Muscle of leg (tissue), 11 donors: Measurements from ENCODE around the gene NRF1. TPM values are rescaled to one million over a fixed set of nuclear protein-coding genes. Genes with fewer than 3 reads are reported as not detected.

Experiments
- DNase-seq: peaks from one replicate; pipeline ENCODE4 v3.0.0; 2013
- H3K27ac ChIP-seq: one replicate; pipeline ENCODE4 v1.5.1; 2013; ENCODE audit warnings: mild to moderate bottlenecking, low read length, control low read depth
- H3K27me3 ChIP-seq: one replicate; pipeline ENCODE4 v1.6.1; 2013; ENCODE audit warnings: low read length; ENCODE audit not compliant: control insufficient read depth, insufficient read depth
- H3K36me3 ChIP-seq: one replicate; pipeline ENCODE4 v1.6.1; 2013; ENCODE audit warnings: low read length; ENCODE audit not compliant: control insufficient read depth, insufficient read depth
- H3K4me1 ChIP-seq: one replicate; pipeline ENCODE4 v1.6.1; 2013; ENCODE audit warnings: low read length; ENCODE audit not compliant: control insufficient read depth, insufficient read depth
- H3K4me3 ChIP-seq: one replicate; pipeline ENCODE4 v1.5.1; 2013; ENCODE audit warnings: low read length, control low read depth
- H3K9me3 ChIP-seq: replicated peaks from 2 replicates; pipeline ENCODE4 v1.6.1; 2013; ENCODE audit warnings: low read depth, low read length; ENCODE audit not compliant: control insufficient read depth
- WGBS: methylation state at CpG from one replicate; pipeline ENCODE4 v1.1.5; 2013; ENCODE audit warnings: missing lambda C conversion rate; ENCODE audit not compliant: insufficient coverage; 5-methylcytosine and 5-hydroxymethylcytosine counted together
- polyA plus RNA-seq, 8 donors: library from polyadenylated mRNA; unstranded; fragments of 120-200 nt; gene quantifications; one replicate each; pipeline versions ENCODE4 v1.2.1 to v1.2.3, GENCODE V29; 2013; ENCODE audit warnings: inconsistent platforms in 1 of 8, low replicate concordance in 1 of 8; ENCODE audit not compliant: insufficient read length in 8 of 8, insufficient read depth in 1 of 8
- total RNA-seq: library from RNA; stranded (reverse); fragments of 120-200 nt; gene quantifications from one replicate; pipeline ENCODE4 v1.2.4, GENCODE V29; 2013

The NRF1 gene
- total and polyA plus RNA-seq, 9 donors: 10.0 to 15.3 (median 12.5) TPM

DNA sequence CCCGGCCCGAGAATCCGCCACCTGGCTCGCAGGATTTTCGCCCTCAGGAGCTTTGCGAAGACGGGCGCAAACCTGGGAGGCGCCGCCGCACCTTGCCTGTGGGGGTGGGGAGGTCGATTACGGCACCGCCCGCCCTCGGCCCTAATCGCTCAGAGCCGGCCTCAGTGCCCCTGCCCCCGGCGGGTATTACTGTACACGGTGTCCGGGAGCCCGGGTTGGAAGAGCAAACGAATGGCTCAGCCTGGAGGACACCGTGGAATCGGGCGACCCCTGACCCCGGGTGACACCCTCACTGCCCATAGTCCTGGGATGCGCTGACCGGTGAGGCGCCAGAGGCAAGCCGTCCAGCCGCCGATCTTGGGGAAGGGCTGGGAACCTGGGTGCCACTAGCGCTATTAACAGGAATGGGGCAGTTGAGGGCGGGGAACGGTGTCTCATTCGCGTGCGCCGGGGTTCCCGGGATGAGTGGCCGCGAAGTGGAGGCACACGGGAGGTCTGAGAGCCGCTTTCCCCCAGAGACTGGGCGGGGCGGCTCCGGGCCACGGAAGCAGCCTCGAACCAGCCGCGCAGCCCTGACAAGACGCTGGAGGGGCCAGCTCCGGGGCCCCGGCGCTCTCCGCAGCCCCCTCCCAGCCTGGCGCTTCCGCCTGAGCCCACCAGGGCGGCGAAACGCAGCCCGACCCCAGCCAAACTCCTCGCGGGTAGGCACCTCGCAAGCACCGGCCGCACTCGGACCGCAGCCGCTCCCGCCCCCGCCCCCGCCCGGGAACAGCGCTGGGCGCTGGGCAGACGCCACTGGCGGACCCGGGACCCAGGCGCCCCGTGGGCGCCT lies 167.5 kb downstream of the NRF1 start:
- peaks cover 91% of the 10 kb centered on the region for H3K27me3 ChIP-seq
- 1% methylated on average over 71 of the region's 84 CpGs for WGBS
- no peaks in the 10 kb centered on the region for H3K36me3 ChIP-seq
- no peaks in the 10 kb centered on the region for H3K9me3 ChIP-seq
- H3K4me3 ChIP-seq: peak overlapping the region; percentile 21
- no peak overlapping the region for H3K27ac ChIP-seq
- DNase-seq: no peak
- H3K4me1 ChIP-seq: peaks cover 57% of the 10 kb centered on the region

DNA sequence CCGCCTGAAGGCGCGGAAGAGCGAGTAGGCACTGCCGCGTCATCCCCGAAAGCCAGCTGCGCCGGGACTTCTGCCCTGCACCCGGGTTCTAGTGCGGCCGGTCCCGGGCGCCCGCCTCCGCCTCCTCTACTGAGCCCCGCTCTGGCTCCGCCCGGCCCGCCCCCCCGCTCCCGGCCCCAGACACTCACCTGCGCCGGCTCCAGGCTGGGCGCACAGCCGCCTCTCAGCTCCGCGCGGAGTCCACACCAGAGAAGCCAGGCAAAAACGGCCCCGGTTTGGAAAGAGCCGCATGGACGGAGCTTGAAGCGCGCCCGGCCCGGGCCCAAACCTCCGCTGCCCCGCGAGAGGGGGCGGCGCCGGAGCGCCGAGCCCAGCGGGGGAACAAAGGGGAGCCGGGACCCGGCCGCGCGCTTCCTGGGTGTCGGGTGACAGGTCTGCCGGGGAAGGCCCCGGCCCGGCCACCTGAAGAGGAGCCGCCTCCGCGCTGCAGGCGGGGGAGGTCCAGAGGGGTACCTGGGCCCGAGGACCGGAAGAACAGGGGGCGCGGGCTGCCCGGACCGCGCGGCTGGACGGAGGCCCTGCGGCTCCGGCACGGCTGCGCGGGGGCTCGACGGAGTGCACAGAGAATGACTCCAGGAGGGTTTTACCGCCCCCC lies 168.2 kb downstream of the NRF1 start:
- peaks cover 56% of the 10 kb centered on the region for H3K4me1 ChIP-seq
- H3K27me3 ChIP-seq: peaks cover 95% of the 10 kb centered on the region
- DNase-seq: no peak
- no peak overlapping the region for H3K27ac ChIP-seq
- no peaks in the 10 kb centered on the region for H3K9me3 ChIP-seq
- under 1% methylated on average over 75 of the region's 76 CpGs for WGBS
- H3K36me3 ChIP-seq: no peaks in the 10 kb centered on the region
- H3K4me3 ChIP-seq: peak overlapping the region; percentile 21

DNA sequence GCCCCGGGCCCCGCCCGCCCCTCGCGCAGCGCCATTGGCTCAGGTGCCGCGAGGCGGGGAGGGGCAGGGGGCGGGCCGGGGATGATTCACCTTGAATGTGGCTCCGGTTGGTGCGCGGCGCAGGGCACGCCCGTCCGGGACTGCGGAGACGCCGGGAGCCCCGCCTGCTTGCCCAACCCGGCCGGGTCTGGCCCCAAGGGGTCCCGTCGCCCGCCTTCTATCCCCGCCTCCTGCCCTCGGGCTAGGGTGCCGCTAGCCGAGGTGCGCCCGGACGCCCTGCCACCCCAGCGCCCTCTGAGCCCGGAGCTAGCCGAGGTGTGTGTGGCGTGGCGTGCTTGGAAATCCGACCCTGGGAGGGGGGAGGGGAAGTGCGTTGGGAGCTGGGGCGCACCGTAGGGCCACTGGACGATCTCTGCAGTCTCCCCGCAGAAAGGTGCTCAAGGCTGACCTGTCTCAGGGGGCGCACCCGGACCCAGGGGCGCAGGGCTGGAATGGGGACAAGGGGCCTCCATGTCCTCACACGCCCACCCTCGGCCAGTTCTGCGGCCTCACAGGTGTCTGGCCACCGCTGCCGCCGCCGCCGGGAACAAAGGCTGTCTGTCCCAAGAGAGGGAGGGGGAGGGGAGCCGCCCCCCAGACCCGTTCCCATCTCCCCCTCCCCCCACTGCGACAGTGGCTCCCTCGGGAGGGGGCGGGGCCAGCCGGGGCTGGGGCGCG lies 168.9 kb downstream of the NRF1 start:
- Histone ChIP-seq H3K36me3 (no peaks in the 10 kb centered on the region), H3K9me3 (no peaks in the 10 kb centered on the region), H3K4me1 (peaks cover 56% of the 10 kb centered on the region), H3K27ac (no peak overlapping the region), H3K4me3 (peak overlapping the region; percentile 17), H3K27me3 (peaks cover 98% of the 10 kb centered on the region)
- DNase-seq: no peak
- under 1% methylated on average over 47 of the region's 64 CpGs for WGBS

DNA sequence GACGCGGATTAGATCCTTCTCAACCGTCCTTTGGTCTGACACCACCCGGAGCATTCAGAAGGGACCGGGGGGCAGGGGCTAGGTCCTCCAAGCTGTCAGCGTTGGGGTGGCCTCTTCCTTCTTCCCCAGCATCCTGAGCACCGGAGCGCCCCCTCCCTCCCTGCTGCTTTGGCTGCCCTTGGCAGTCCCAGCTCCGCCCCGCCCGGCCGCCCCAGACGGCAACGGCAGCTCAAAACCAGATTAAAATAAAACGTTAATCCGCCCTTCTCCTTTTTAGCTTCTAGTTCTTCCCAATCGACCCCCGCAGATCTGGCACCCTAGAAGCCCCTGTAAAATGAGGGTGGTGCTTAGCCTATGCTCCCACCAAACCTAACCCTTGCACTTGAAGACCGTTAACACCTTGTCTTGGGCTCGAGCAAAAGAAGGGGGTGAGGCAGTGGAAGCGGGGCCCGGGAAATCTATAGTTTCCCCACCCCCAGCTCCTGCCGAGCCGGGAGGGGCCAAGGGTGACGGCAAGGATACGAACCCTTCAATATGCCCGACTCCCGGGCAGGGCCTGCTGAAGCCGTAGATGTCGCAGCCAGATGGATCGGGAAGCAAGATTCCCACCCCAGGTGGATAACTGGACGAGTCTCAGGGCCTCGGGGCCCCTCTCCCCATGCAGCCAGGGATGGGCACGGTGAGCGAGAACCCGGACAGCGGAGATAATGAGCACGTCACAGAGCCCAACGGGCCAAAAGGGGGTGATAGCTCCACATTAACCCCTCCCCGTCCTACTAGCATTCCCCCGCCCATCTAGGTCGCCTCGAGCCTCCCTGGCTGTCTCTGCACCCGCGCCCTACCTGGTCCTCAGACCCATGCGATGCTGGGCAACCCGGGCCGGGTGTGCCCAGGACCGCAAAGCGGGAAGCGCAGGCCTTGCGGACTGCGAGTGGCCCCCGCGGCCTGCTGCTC lies 169.7 kb downstream of the NRF1 start:
- Histone ChIP-seq H3K4me1 (peaks cover 62% of the 10 kb centered on the region), H3K9me3 (no peaks in the 10 kb centered on the region), H3K36me3 (no peaks in the 10 kb centered on the region), H3K4me3 (no peak overlapping the region), H3K27me3 (peaks cover 100% of the 10 kb centered on the region), H3K27ac (no peak overlapping the region)
- no peak for DNase-seq
- under 1% methylated on average over 52 of the region's 55 CpGs for WGBS

DNA sequence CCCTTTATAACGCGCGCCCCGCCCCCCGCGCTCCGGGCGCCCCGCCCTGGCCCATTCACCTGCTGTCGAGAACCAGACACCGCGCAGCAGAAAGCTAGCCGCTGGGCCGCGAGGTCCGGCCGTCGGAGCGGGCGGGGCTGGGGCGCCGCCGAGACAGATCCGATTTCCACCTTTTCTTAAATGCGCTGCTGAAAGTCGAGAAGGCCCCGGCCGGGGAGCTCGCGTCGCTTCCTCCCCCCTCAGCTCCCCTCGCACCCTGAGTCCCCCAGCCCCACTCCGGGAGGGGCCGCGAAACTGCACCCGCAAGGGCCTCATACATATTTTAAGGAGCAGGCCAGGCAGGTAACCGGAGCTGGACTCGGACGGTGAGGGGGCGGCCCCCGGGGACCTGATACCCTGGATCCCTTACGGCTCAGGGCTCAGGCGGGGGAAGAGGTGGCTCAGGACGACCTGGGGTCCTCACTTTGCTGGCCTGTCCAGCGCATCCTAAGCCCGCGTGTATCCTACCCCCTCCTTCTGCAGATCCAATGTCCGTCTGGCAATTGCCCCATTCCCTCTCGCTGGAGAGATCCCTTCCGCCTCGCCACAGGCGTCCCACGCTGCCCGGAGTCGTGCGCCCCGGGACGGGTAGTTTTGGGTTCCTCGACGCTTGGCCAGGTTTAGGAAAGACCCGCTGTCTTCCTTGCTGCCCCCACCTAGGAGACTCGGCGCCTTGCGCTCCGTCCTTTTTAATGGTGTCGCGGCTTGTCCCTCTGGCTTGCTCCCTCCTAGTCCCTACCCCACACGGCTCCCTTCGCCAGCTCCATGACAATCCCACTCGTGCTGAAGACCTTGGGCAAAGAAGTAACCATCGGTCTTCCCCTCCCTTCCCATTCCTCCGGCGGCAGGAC lies 170.7 kb downstream of the NRF1 start:
- H3K4me3 ChIP-seq: no peak overlapping the region
- H3K4me1 ChIP-seq: peaks cover 65% of the 10 kb centered on the region
- DNase-seq: no peak
- under 1% methylated on average over 69 of the region's 73 CpGs for WGBS
- H3K27ac ChIP-seq: no peak overlapping the region
- peaks cover 99% of the 10 kb centered on the region for H3K27me3 ChIP-seq
- no peaks in the 10 kb centered on the region for H3K9me3 ChIP-seq
- no peaks in the 10 kb centered on the region for H3K36me3 ChIP-seq

DNA sequence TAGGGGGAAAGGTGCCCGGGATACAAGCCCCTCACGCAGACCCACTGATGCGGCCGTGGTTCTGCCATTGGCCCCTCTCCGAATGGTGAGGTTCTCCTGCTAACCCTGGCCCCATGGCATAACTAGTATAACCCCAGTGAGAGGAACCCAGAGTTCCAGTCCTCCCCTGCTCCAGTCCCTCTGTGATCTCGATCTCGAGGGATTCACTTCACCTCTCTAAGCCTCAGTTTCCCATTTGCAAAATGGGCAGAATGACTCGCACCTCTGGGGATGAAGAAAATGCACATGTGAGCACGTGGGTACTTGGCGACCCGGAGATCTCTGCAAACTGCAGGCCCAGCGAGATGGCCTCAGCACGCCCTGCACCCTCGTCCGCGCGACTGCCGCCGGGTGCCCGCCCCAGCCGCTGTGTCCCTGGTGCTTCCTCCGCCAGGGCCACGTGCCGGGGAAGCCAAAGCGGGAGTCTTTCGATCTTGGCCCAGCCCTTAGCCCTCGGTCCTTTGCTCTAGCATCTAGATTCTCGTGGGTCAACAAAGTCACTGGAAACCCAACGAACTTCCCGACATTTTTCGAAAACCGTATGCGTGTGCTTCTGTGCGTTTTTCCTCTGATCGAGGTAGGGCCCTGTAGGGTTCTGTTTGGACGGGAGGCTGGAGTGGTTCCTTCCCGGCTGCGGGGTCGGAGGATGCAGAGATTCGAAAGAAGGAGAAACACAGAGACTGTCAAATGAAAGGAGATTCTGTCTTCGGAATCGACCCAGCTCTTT lies 171.5 kb downstream of the NRF1 start:
- Histone ChIP-seq H3K9me3 (no peaks in the 10 kb centered on the region), H3K4me1 (peaks cover 66% of the 10 kb centered on the region), H3K4me3 (no peak overlapping the region), H3K27me3 (peaks cover 96% of the 10 kb centered on the region), H3K36me3 (no peaks in the 10 kb centered on the region), H3K27ac (no peak overlapping the region)
- WGBS: 2% methylated on average over 42 of the region's 42 CpGs
- no peak for DNase-seq

DNA sequence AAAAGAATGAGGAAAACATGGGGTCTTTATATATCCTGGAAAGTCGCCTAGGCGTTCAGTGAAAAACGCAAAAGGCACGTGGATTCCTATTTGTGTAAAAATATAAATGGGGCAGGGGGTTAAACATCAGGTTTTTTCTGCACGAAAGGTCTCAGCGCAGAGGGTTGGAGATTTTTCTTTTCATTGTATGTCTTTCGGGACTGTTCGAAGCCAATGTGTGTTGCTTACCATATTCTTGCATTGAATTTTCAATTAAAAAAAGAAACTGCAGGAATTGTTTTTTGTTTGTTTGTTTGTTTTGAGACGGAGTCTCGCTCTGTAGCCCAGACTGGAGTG lies 172.0 kb downstream of the NRF1 start:
- Histone ChIP-seq H3K36me3 (no peaks in the 10 kb centered on the region), H3K9me3 (no peaks in the 10 kb centered on the region), H3K4me3 (no peak overlapping the region), H3K4me1 (peaks cover 64% of the 10 kb centered on the region), H3K27ac (no peak overlapping the region), H3K27me3 (peaks cover 94% of the 10 kb centered on the region)
- DNase-seq: no peak
- 2% methylated on average over 6 of the region's 10 CpGs for WGBS

DNA sequence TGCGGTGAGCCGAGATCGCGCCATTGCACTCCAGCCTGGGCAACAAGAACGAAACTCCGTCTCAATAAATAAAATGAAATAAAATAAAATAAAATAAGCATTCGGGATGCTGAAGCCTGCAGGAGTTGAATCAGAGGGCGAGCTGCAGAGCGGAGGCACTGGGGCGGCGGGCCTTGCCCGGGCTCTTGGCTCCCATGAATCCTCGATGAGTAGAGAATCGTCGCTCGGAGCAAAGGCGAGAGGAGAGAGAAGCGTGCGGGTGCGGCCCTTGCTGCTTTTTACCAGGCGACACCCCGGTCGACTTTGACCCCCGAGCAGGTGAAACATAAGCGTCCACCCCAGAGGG lies 172.9 kb downstream of the NRF1 start:
- H3K27ac ChIP-seq: no peak overlapping the region
- peaks cover 90% of the 10 kb centered on the region for H3K27me3 ChIP-seq
- 8% methylated on average over 18 of the region's 25 CpGs for WGBS
- no peaks in the 10 kb centered on the region for H3K9me3 ChIP-seq
- no peaks in the 10 kb centered on the region for H3K36me3 ChIP-seq
- DNase-seq: no peak
- H3K4me1 ChIP-seq: peaks cover 58% of the 10 kb centered on the region
- no peak overlapping the region for H3K4me3 ChIP-seq
